ENCODE measurements around the gene MC3R.

DNA sequence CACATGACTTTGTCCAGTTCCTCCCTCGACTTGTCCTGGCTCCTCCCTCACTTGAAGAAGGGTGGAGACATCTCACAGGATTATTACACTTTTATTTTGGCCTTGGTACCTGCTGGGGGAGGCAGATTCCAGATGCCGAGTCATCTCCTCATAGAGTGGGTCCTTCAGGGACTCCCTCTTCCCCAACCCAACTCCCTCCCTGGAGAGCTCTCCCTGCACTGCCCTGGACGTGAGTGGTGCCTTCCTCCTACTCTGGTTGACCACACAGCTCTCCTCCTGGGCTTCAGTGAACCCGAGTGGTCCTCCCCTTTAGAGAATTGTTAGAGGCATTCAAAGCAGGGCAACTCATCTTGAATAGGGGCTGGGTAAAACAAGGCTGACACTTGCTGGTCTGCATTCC is 40.9 kb upstream of the MC3R start:
- TF ChIP-seq, protein P1, sequence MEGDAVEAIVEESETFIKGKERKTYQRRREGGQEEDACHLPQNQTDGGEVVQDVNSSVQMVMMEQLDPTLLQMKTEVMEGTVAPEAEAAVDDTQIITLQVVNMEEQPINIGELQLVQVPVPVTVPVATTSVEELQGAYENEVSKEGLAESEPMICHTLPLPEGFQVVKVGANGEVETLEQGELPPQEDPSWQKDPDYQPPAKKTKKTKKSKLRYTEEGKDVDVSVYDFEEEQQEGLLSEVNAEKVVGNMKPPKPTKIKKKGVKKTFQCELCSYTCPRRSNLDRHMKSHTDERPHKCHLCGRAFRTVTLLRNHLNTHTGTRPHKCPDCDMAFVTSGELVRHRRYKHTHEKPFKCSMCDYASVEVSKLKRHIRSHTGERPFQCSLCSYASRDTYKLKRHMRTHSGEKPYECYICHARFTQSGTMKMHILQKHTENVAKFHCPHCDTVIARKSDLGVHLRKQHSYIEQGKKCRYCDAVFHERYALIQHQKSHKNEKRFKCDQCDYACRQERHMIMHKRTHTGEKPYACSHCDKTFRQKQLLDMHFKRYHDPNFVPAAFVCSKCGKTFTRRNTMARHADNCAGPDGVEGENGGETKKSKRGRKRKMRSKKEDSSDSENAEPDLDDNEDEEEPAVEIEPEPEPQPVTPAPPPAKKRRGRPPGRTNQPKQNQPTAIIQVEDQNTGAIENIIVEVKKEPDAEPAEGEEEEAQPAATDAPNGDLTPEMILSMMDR (IDR thresholded peaks at IDR 0.05) = no peak
- no peak for TF ChIP-seq POLR2A (IDR thresholded peaks at IDR 0.05)
